Retinal pigment epithelial cell (primary cell): ENCODE measurements around the gene MRRF.

Experiments
- DNase-seq: peaks from one replicate; pipeline ENCODE4 v3.0.0-alpha.2; 2010; ENCODE audit warnings: low read depth
- H3K4me3 ChIP-seq: 2 replicates; pipeline ENCODE4 v1.5.1; 2011; ENCODE audit warnings: mild to moderate bottlenecking, low read length, control low read depth, moderate library complexity
- CTCF ChIP-seq: conservative IDR thresholded peaks from 2 replicates; pipeline ENCODE4 v1.5.1; 2011; ENCODE audit warnings: low read depth, low read length, control low read depth, inconsistent platforms

The MRRF gene

GRCh38 chr9:122302237-122303093 lies 37.8 kb downstream of the MRRF start:
- DNase-seq, result no peak
- TF ChIP-seq CTCF, result no peak
- no peak overlapping the region for H3K4me3 ChIP-seq

GRCh38 chr9:122307061-122307460 lies 42.4 kb downstream of the MRRF start:
- DNase-seq, result no peak
- no peak overlapping the region for H3K4me3 ChIP-seq
- no peak for TF ChIP-seq CTCF

GRCh38 chr9:122307925-122308324 lies 43.2 kb downstream of the MRRF start:
- no peak for TF ChIP-seq CTCF
- no peak overlapping the region for H3K4me3 ChIP-seq
- no peak for DNase-seq

- TF ChIP-seq CTCF, result no peak
- DNase-seq, result no peak
- H3K4me3 ChIP-seq, result no peak overlapping the region
Measured at GRCh38 chr9:122309861-122310260, 45.2 kb downstream of the MRRF start.

GRCh38 chr9:122314165-122314564 lies 49.5 kb downstream of the MRRF start:
- DNase-seq, result no peak
- no peak overlapping the region for H3K4me3 ChIP-seq
- TF ChIP-seq CTCF, result no peak

- no peak for TF ChIP-seq CTCF
- no peak overlapping the region for H3K4me3 ChIP-seq
- no peak for DNase-seq
Measured at GRCh38 chr9:122315534-122315933, 50.9 kb downstream of the MRRF start.

- DNase-seq, result no peak
- no peak for TF ChIP-seq CTCF
- H3K4me3 ChIP-seq, result no peak overlapping the region
Measured at GRCh38 chr9:122318284-122318683, 53.6 kb downstream of the MRRF start.
